ENCODE measurements around the gene TMEM141. TPM values are rescaled to one million over a fixed set of nuclear protein-coding genes. Genes with fewer than 3 reads are reported as not detected.

The TMEM141 gene
- total and polyA plus RNA-seq, 2 of the 8 experiments (the other 6 are each of a cell fraction or from before 2014, with no cell fraction given), result 51.1 to 137 TPM

DNA sequence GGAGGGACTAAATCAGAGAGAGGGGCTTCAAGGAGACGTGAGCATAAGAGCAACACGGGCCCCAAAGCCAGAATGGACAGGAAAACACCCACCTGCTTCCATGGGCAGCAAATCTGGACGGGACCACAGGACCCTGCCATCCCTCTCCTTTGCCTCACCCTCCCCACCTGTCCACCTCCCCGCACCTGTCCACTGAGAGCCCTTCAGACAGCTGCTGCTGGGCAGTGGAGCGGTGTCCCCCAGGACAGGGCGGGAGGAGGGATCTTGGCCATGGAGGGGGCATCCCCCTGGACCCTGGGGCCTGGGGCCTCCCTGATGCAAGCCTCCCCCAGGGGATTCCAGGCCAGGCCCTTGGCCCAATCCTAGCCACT, 7.5 kb downstream of the TMEM141 start:
- Histone ChIP-seq H3K56ac (replicated peaks; ENCODE audit: insufficient read length, low read depth, low read length) (no peak overlapping the region), H3K23me2 (ENCODE audit: low read depth, low read length) (peaks cover 15% of the 10 kb centered on the region; the same call in 1 of the 2 replicates), H2BK120ac (replicated peaks; ENCODE audit: low read depth, low read length) (no peak overlapping the region), H2BK5ac (ENCODE audit: low read depth, low read length) (no peak overlapping the region; the same call in 1 of the 2 replicates), H4K20me1 (replicated peaks in 1 of 2; ENCODE audit: control insufficient read depth in 1 of 2, insufficient read depth in 2 of 2, low read length in 2 of 2) (peaks cover 0 to 2% of the 10 kb centered on the region in 2 experiments), H4K5ac (ENCODE audit: insufficient read length, low read depth, low read length) (no peak overlapping the region), H3K79me2 (ENCODE audit: control insufficient read depth in 1 of 2, insufficient read depth in 2 of 2, low read length in 2 of 2) (no peaks in the 10 kb centered on the region), H3K4ac (replicated peaks; ENCODE audit: insufficient read length, low read depth, low read length) (no peak overlapping the region), H3K36me3 (ENCODE audit: control insufficient read depth in 2 of 4, insufficient read depth in 4 of 4, low read length in 3 of 4) (no peaks in the 10 kb centered on the region), H2AK5ac (ENCODE audit: low read depth, low read length) (no peak overlapping the region), H3K27ac (ENCODE audit: low read depth, low read length) (no peak overlapping the region), H3K14ac (ENCODE audit: insufficient read length) (no peak overlapping the region), H3K18ac (ENCODE audit: extremely low read depth, low read length) (no peak overlapping the region), H2BK12ac (ENCODE audit: low read depth, low read length) (no peak overlapping the region), H2AFZ (ENCODE audit: low read length) (no peak overlapping the region), H3K4me3 (ENCODE audit: extremely low read depth in 1 of 4, insufficient read depth in 2 of 4, low read depth in 3 of 4, low read length in 4 of 4) (no peak overlapping the region), H4K91ac (replicated peaks; ENCODE audit: insufficient read length, low read length) (no peak overlapping the region), H2BK20ac (ENCODE audit: low read length) (no peak overlapping the region), H3K9me3 (ENCODE audit: insufficient read depth in 2 of 2, low read depth in 1 of 2, low read length in 1 of 2) (no peaks in the 10 kb centered on the region), H4K8ac (ENCODE audit: extremely low read depth, insufficient read depth, low read length) (peak overlapping the region; percentile 35; the same call in 1 of the 2 replicates), H3K23ac (ENCODE audit: insufficient read length) (no peak overlapping the region), H3K27me3 (replicated peaks in 1 of 4; ENCODE audit: control insufficient read depth in 3 of 4, extremely low read depth in 1 of 4, insufficient read depth in 3 of 4, low read length in 3 of 4) (peaks cover 0 to 21% (median 11%) of the 10 kb centered on the region in 4 experiments; a peak in 5 of 7 replicates), H2BK15ac (ENCODE audit: low read length) (no peak overlapping the region), H3K4me2 (ENCODE audit: insufficient read depth in 1 of 2, low read depth in 2 of 2, low read length in 2 of 2) (peak overlapping the region in 1 of 2 experiments; percentile 93; a peak in 1 of 4 replicates), H3K4me1 (replicated peaks in 1 of 4; ENCODE audit: control insufficient read depth in 3 of 4, insufficient read depth in 4 of 4, low read length in 3 of 4) (peaks cover 0 to 17% (median 10%) of the 10 kb centered on the region in 4 experiments; a peak in 6 of 7 replicates), H3K9ac (replicated peaks in 1 of 4; ENCODE audit: extremely low read depth in 1 of 4, low read depth in 3 of 4, low read length in 3 of 4) (no peak overlapping the region), H3K79me1 (ENCODE audit: low read depth, low read length) (no peaks in the 10 kb centered on the region; the same call in 1 of the 2 replicates)
- CTCF ChIA-PET (ENCODE audit: partially characterized antibody), result interaction anchor here (0.9 to 2.5 kb wide), 5 partner anchors 11 to 86 kb away, joined by 3 to 10 read pairs (median 4); partner anchors contain the start of genes AJM1 and LCN8
- WGBS, 2 experiments (ENCODE audit: extremely low coverage in 1 of 2, insufficient coverage in 1 of 2, insufficient read length in 1 of 2, insufficient replicate concordance in 2 of 2, low coverage in 1 of 2, low lambda C conversion rate in 2 of 2, missing lambda C conversion rate in 1 of 2), result 93% methylated on average over 6 of the region's 6 CpGs; no CpG with 5 or more reads in 1 of the 2 experiments
- FAIRE-seq (no peak), DNase-seq (ENCODE audit: low read depth in 1 of 2, low spot score in 2 of 2) (no peak)
- POLR2A ChIA-PET (ENCODE audit: partially characterized antibody), result interaction anchor here (0.9 to 2.2 kb wide), 3 partner anchors 10 to 70 kb away, joined by 3 to 12 read pairs (median 4); partner anchors contain the start of gene RABL6
- TF ChIP-seq, protein P1, sequence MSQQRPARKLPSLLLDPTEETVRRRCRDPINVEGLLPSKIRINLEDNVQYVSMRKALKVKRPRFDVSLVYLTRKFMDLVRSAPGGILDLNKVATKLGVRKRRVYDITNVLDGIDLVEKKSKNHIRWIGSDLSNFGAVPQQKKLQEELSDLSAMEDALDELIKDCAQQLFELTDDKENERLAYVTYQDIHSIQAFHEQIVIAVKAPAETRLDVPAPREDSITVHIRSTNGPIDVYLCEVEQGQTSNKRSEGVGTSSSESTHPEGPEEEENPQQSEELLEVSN (IDR thresholded peaks at IDR 0.05), result no peak
- TF ChIP-seq, protein P2, sequence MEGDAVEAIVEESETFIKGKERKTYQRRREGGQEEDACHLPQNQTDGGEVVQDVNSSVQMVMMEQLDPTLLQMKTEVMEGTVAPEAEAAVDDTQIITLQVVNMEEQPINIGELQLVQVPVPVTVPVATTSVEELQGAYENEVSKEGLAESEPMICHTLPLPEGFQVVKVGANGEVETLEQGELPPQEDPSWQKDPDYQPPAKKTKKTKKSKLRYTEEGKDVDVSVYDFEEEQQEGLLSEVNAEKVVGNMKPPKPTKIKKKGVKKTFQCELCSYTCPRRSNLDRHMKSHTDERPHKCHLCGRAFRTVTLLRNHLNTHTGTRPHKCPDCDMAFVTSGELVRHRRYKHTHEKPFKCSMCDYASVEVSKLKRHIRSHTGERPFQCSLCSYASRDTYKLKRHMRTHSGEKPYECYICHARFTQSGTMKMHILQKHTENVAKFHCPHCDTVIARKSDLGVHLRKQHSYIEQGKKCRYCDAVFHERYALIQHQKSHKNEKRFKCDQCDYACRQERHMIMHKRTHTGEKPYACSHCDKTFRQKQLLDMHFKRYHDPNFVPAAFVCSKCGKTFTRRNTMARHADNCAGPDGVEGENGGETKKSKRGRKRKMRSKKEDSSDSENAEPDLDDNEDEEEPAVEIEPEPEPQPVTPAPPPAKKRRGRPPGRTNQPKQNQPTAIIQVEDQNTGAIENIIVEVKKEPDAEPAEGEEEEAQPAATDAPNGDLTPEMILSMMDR (IDR thresholded peaks at IDR 0.05; ENCODE audit: control extremely low read depth in 1 of 3, insufficient read depth in 1 of 3, low read depth in 1 of 3, low read length in 3 of 3), result no peak
- TF ChIP-seq KDM4A (IDR thresholded peaks at IDR 0.05; ENCODE audit: low read depth, low read length, severe bottlenecking), result no peak
- no peak for TF ChIP-seq EGR1 (IDR thresholded peaks at IDR 0.05; ENCODE audit: borderline replicate concordance, low read depth, low read length)
- no peak for TF ChIP-seq RBBP5 (IDR thresholded peaks at IDR 0.05; ENCODE audit: borderline replicate concordance, low read depth, low read length)
- TF ChIP-seq, protein P3, sequence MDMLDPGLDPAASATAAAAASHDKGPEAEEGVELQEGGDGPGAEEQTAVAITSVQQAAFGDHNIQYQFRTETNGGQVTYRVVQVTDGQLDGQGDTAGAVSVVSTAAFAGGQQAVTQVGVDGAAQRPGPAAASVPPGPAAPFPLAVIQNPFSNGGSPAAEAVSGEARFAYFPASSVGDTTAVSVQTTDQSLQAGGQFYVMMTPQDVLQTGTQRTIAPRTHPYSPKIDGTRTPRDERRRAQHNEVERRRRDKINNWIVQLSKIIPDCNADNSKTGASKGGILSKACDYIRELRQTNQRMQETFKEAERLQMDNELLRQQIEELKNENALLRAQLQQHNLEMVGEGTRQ (IDR thresholded peaks at IDR 0.05; ENCODE audit: low read length), result no peak
- TF ChIP-seq BCL11A (IDR thresholded peaks at IDR 0.05; ENCODE audit: low read depth in 2 of 2, low read length in 2 of 2), result no peak
- no peak for TF ChIP-seq SUZ12 (IDR thresholded peaks at IDR 0.05; ENCODE audit: low read length)

Measured in H1 (cell line).